ENCODE results near the gene HECTD1. TPM values are rescaled to one million over a fixed set of nuclear protein-coding genes. Genes with fewer than 3 reads are reported as not detected.
"Not testable (repeated sequence)": the region's sequence is repeated elsewhere in the genome, so short reads cannot be mapped to it uniquely, and the experiment has no call there.

The HECTD1 gene
- total RNA-seq, 1 experiment from 2014 or later: 101 TPM

DNA sequence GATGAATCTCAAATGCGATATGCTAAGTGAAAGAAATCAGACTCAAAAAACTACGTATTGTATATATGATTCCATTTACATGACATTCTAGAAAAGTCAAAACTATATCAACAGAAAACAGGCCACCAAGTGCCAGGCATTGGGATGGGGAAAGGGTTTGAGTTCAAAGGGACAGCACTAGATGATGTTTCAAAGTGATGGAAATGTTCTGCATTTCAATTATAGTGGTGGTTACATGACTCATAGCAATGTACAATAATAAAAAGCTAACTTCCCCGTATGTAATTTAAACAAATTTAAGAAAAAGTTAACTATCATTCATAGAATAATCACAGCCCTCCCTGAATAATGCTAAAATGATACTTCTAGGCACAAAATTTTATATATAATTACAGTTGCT, 13.5 kb downstream of the HECTD1 start:
- H3K36me3 ChIP-seq (ENCODE audit: control insufficient read depth, insufficient read depth, low read length): no peaks in the 10 kb centered on the region; the same call in 1 of the 2 replicates
- in situ Hi-C loops (cut with HindIII; ENCODE audit: low pct_unique_long_range_greater_than_20kb, low sequenced_read_pairs) (no loop called here), intact Hi-C loops (cut with micrococcal nuclease; ENCODE audit: unreplicated experiment) (no loop called here)
- no peaks in the 10 kb centered on the region for H3K9me3 ChIP-seq (ENCODE audit: control insufficient read depth, insufficient read depth, low read depth, low read length)
- no peak overlapping the region for H3K4me3 ChIP-seq (ENCODE audit: low read depth in 2 of 2, low read length in 2 of 2)
- H3K27me3 ChIP-seq (ENCODE audit: control insufficient read depth, insufficient read depth, low read length): no peaks in the 10 kb centered on the region
- BruUV-seq (replicated peaks): no TSS peak
- no peaks in the 10 kb centered on the region for H3K4me1 ChIP-seq (ENCODE audit: control insufficient read depth, insufficient read depth, low read length)
- ATAC-seq: no peak
- ChIA-PET CTCF (no interaction called here), POLR2A (no interaction called here)
- no peak overlapping the region for H3K27ac ChIP-seq (ENCODE audit: low read length)
- TF ChIP-seq TCF7L2 (IDR thresholded peaks at IDR 0.05; ENCODE audit: low read depth, low read length) (no peak), SIN3A (IDR thresholded peaks at IDR 0.05; ENCODE audit: borderline replicate concordance, insufficient read depth, low read depth, low read length) (no peak), POLR2AphosphoS5 (IDR thresholded peaks at IDR 0.05; ENCODE audit: low read depth, low read length) (no peak), REST (IDR thresholded peaks at IDR 0.05; ENCODE audit: insufficient read depth in 1 of 2, low read depth in 2 of 2, low read length in 1 of 2) (no peak), CTCF (IDR thresholded peaks at IDR 0.05) (no peak)
- DNase-seq (ENCODE audit: low read depth, low spot score): no peak

GRCh38 chr14:31192544-31192943, 15.0 kb downstream of the HECTD1 start:
- POLR2A ChIA-PET; intact Hi-C loops (cut with micrococcal nuclease; ENCODE audit: unreplicated experiment); H3K4me3 ChIP-seq (ENCODE audit: low read depth in 2 of 2, low read length in 2 of 2); ATAC-seq; H3K4me1 ChIP-seq (ENCODE audit: control insufficient read depth, insufficient read depth, low read length); DNase-seq (ENCODE audit: low read depth, low spot score); BruUV-seq (replicated peaks); in situ Hi-C loops (cut with HindIII; ENCODE audit: low pct_unique_long_range_greater_than_20kb, low sequenced_read_pairs); H3K9me3 ChIP-seq (ENCODE audit: control insufficient read depth, insufficient read depth, low read depth, low read length); CTCF ChIA-PET; H3K27me3 ChIP-seq (ENCODE audit: control insufficient read depth, insufficient read depth, low read length); H3K27ac ChIP-seq (ENCODE audit: low read length); H3K36me3 ChIP-seq (ENCODE audit: control insufficient read depth, insufficient read depth, low read length): not testable (repeated sequence)

- CTCF ChIA-PET: no interaction called here
- H3K27me3 ChIP-seq (ENCODE audit: control insufficient read depth, insufficient read depth, low read length): no peaks in the 10 kb centered on the region
- TF ChIP-seq CTCF (IDR thresholded peaks at IDR 0.05): no peak
- TF ChIP-seq POLR2AphosphoS5 (IDR thresholded peaks at IDR 0.05; ENCODE audit: low read depth, low read length): no peak
- TF ChIP-seq REST (IDR thresholded peaks at IDR 0.05; ENCODE audit: insufficient read depth in 1 of 2, low read depth in 2 of 2, low read length in 1 of 2): no peak
- no peak for TF ChIP-seq SIN3A (IDR thresholded peaks at IDR 0.05; ENCODE audit: borderline replicate concordance, insufficient read depth, low read depth, low read length)
- no peak for TF ChIP-seq TCF7L2 (IDR thresholded peaks at IDR 0.05; ENCODE audit: low read depth, low read length)
These were observed 16.8 kb downstream of the HECTD1 start for GRCh38 chr14:31190717-31191263.

More at GRCh38 chr14:31190717-31191263, 16.8 kb downstream of the HECTD1 start:
- in situ Hi-C loops (cut with HindIII; ENCODE audit: low pct_unique_long_range_greater_than_20kb, low sequenced_read_pairs): no loop called here
- BruUV-seq (replicated peaks): no TSS peak
- Histone ChIP-seq H3K9me3 (ENCODE audit: control insufficient read depth, insufficient read depth, low read depth, low read length) (no peaks in the 10 kb centered on the region), H3K4me3 (ENCODE audit: low read depth in 2 of 2, low read length in 2 of 2) (no peak overlapping the region), H3K36me3 (ENCODE audit: control insufficient read depth, insufficient read depth, low read length) (no peaks in the 10 kb centered on the region; the same call in 1 of the 2 replicates), H3K4me1 (ENCODE audit: control insufficient read depth, insufficient read depth, low read length) (no peaks in the 10 kb centered on the region), H3K27ac (ENCODE audit: low read length) (no peak overlapping the region)
- POLR2A ChIA-PET: no interaction called here
- DNase-seq (ENCODE audit: low read depth, low spot score) (no peak), ATAC-seq (no peak)
- intact Hi-C loops (cut with micrococcal nuclease; ENCODE audit: unreplicated experiment): no loop called here

Data from Panc1 (cell line).